Measurements from ENCODE around the gene ACP7.

DNA sequence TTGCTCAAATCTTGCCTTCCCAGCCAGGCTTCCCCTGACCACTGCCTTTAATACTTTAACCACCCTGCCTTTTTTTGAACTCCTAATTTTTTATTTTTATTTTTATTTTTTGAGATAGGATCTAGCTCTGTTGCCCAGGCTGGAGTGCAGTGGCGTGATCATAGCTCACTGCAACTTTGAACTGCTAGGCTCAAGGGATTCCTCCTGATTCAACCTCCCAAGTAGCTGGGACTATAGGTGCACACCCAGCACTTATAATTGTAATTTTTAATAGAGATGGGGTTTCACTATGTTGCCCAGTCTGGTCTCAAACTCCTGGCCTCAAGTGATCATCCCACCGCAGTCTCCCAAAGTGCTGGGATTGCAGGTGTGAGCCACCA lies 30.1 kb upstream of the ACP7 start:
- no peak for TF ChIP-seq ZNF274 (IDR thresholded peaks at IDR 0.05; ENCODE audit: insufficient read depth, insufficient read length)
- no peak for TF ChIP-seq CHD2 (IDR thresholded peaks at IDR 0.05; ENCODE audit: borderline replicate concordance, low read depth, low read length)
- no peak for TF ChIP-seq MTA2 (IDR thresholded peaks at IDR 0.05; ENCODE audit: low read depth)
- no peak for TF ChIP-seq HCFC1 (IDR thresholded peaks at IDR 0.05; ENCODE audit: low read length)
- no peak for TF ChIP-seq POLR2A (IDR thresholded peaks at IDR 0.05; ENCODE audit: low read depth, low read length)
- TF ChIP-seq CTCF (IDR thresholded peaks at IDR 0.05 in 2 of 3, conservative IDR thresholded peaks at IDR 0.05 in 1 of 3; ENCODE audit: control insufficient read depth in 2 of 3, extremely low read depth in 1 of 3, insufficient read depth in 1 of 3, low read depth in 3 of 3, low read length in 3 of 3), result no peak
- no peak for TF ChIP-seq POLR2AphosphoS2 (IDR thresholded peaks at IDR 0.05; ENCODE audit: low read depth, low read length)
- TF ChIP-seq TCF7 (IDR thresholded peaks at IDR 0.05; ENCODE audit: borderline replicate concordance), result no peak
- no peak for TF ChIP-seq GABPA (IDR thresholded peaks at IDR 0.05; ENCODE audit: low read depth)
- TF ChIP-seq JUND (IDR thresholded peaks at IDR 0.05; ENCODE audit: low read depth, low read length), result no peak
- no peak for TF ChIP-seq ZNF207 (IDR thresholded peaks at IDR 0.05; ENCODE audit: borderline replicate concordance)
- no peak for TF ChIP-seq ETV6 (conservative IDR thresholded peaks at IDR 0.05 in 1 of 2, IDR thresholded peaks at IDR 0.05 in 1 of 2; ENCODE audit: borderline replicate concordance in 1 of 2, low read depth in 1 of 2)
